Psoas muscle (tissue), 8 donors: ENCODE measurements around the gene ADAMTS15. TPM values are rescaled to one million over a fixed set of nuclear protein-coding genes. Genes with fewer than 3 reads are reported as not detected.

Source experiments
- ATAC-seq, 4 donors: fragments of 200-7000 bp; cut with Tn5 transposase; one replicate each; pipeline ENCODE4 v1.9.1; 2020; ENCODE audit warnings: moderate library complexity in 3 of 4, mild to moderate bottlenecking in 2 of 4
- DNase-seq, 2 donors: peaks; one replicate each; pipeline ENCODE4 v3.0.0-alpha.2; 2020
- H3K27ac ChIP-seq: fragments of 200-600 bp; one replicate; pipeline ENCODE4 v1.8.0; 2022
- H3K27me3 ChIP-seq, 3 donors: fragments of 200-600 bp in 1 of 3; one replicate each; pipeline versions ENCODE4 v1.6.1 to v1.8.0; 2013 to 2022; ENCODE audit warnings: low read length in 2 of 3, mild to moderate bottlenecking in 2 of 3, moderate library complexity in 1 of 3; ENCODE audit not compliant: insufficient read depth in 3 of 3
- H3K36me3 ChIP-seq, 2 donors: fragments of 200-600 bp in 1 of 2; one replicate each; pipeline versions ENCODE4 v1.6.1 to v1.8.0; 2013 to 2022; ENCODE audit warnings: low read depth in 1 of 2, mild to moderate bottlenecking in 1 of 2, moderate library complexity in 1 of 2; ENCODE audit not compliant: insufficient read depth in 1 of 2
- H3K4me1 ChIP-seq: fragments of 200-600 bp; one replicate; pipeline ENCODE4 v1.8.0; 2022
- H3K4me3 ChIP-seq: fragments of 200-600 bp; one replicate; pipeline ENCODE4 v1.8.0; 2022; ENCODE audit warnings: mild to moderate bottlenecking
- H3K9me3 ChIP-seq: fragments of 200-600 bp; one replicate; pipeline ENCODE4 v1.8.0; 2022
- WGBS, 3 donors: extraction: QIAGEN DNeasy Blood & Tissue Kit; methylation state at CpG; one replicate each; pipeline versions ENCODE4 v1.1.6 to v1.1.7; 2013; 5-methylcytosine and 5-hydroxymethylcytosine counted together
- intact Hi-C, 2 donors: fragments of 100-400 bp; cut with DNase I; formaldehyde crosslinking; loops; one replicate each; pipeline versions ENCODE4 v1.11.0 to v1.14.2; 2022
- polyA plus RNA-seq, 3 donors: library from polyadenylated mRNA; stranded (reverse); fragments of 200-250 nt; gene quantifications; one replicate each; pipeline ENCODE4 v1.2.3, GENCODE V29; 2013
- total RNA-seq, 4 donors: library from RNA; stranded (reverse); fragmentation: NEBNext Ultra II Directional in 2 of 4; extraction: Animal tissue kit (Norgen Biotek cat#: 25700) in 2 of 4; gene quantifications; one replicate each; pipeline versions ENCODE4 v1.2.1 to v1.2.4, GENCODE V29; 2021 to 2023
- TF ChIP-seq, protein P1 (sequence below): fragments of 200-600 bp; IDR thresholded peaks from one replicate; pipeline ENCODE4 v1.8.0; 2022; ENCODE audit warnings: antibody characterized with exemption
- donor health status: healthy with polysubstance abuse.
- donor health status: DM: no; HTN: no; CAD: no; lungs with moderate emphysema.
- donor health status: Bipolar disorder and iron deficiency.
- donor health status: healthy.
- donor health status: DM: yes; HTN: yes; CAD: no.
- donor health status: DM: no; HTN: no; CAD: no.
- donor health status: DM: no; HTN: no; CAD: no.
- donor health status: DM: yes; HTN: yes; CAD: no.

ADAMTS15 gene
- total and polyA plus RNA-seq, 7 donors: 0.66 to 3.1 (median 1.6) TPM

DNA sequence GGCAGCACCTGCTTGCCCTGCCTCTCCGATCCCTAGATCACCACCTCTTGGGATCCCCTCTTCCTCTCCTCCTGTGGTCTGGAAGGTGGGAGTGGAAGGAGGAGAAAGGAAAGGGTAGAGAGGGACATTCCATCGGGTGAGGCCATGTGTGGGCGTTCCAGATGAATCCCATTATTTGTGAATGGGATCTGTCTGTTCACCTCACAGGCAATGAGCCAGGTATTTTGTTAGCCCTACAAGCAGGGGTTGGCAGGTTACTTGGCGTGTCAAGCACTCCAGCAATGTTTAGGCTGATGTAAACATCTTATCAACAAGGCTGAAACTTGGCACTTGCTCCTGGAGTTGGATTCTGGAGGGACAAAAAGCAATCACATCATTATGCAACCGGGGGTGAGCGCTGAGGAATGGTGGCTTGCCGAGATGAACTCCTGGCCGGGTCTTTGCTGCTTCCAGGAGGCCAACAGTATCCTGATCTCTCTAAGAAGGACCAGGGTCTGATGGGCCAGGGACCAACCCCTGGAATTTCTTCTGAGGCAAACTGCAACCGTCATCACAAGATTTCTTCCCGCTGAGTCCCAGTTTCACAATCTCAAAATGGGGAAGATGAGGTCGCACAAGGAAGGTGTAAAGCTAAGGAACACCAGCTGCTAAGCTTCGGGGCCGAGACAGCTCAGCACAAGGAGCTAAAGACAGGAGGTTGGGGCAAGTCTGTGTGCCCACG, 27.8 kb upstream of the ADAMTS15 start:
- no peaks in the 10 kb centered on the region for H3K9me3 ChIP-seq
- no peaks in the 10 kb centered on the region for H3K36me3 ChIP-seq
- peaks cover 0 to 4% (median 0%) of the 10 kb centered on the region in 3 donors for H3K27me3 ChIP-seq
- H3K4me1 ChIP-seq: peaks cover 14% of the 10 kb centered on the region
- H3K4me3 ChIP-seq: no peak overlapping the region
- 77 to 84% (median 81%) methylated on average over 14 of the region's 14 CpGs for WGBS, 3 donors
- no peak for ATAC-seq
- no peak overlapping the region for H3K27ac ChIP-seq
- intact Hi-C loops: loop anchor here in 1 of 2 donors (5.0 kb wide), 1 partner anchor 203 kb away; no protein-coding TSS in a partner anchor
- peak in 1 of 2 donors; percentile 29 for DNase-seq
- TF ChIP-seq, protein P1, sequence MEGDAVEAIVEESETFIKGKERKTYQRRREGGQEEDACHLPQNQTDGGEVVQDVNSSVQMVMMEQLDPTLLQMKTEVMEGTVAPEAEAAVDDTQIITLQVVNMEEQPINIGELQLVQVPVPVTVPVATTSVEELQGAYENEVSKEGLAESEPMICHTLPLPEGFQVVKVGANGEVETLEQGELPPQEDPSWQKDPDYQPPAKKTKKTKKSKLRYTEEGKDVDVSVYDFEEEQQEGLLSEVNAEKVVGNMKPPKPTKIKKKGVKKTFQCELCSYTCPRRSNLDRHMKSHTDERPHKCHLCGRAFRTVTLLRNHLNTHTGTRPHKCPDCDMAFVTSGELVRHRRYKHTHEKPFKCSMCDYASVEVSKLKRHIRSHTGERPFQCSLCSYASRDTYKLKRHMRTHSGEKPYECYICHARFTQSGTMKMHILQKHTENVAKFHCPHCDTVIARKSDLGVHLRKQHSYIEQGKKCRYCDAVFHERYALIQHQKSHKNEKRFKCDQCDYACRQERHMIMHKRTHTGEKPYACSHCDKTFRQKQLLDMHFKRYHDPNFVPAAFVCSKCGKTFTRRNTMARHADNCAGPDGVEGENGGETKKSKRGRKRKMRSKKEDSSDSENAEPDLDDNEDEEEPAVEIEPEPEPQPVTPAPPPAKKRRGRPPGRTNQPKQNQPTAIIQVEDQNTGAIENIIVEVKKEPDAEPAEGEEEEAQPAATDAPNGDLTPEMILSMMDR: no peak

DNA sequence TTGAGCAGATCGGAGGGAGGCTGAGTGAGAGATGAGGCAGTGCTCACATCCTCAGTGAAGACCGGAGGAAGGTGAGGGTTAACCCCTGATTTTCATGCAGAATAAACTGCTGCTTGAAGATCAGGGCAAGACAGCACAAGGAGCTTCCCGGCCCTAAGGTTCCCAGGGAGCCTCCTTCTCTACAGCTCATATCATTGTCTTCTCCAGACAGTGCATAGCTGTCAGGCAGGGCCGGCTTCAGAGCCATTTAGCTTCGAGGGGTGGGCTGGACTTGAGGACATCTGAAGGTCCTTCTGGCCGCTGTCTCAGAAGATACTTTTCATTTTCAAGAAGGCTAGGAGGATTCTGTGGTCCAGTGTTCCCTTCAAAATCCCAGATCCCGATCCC, 27.3 kb upstream of the ADAMTS15 start:
- 89 to 92% (median 90%) methylated on average over 7 of the region's 7 CpGs for WGBS, 3 donors
- intact Hi-C loops: loop anchor here in 1 of 2 donors (5.0 kb wide), 1 partner anchor 204 kb away; no protein-coding TSS in a partner anchor
- H3K9me3 ChIP-seq: no peaks in the 10 kb centered on the region

DNA sequence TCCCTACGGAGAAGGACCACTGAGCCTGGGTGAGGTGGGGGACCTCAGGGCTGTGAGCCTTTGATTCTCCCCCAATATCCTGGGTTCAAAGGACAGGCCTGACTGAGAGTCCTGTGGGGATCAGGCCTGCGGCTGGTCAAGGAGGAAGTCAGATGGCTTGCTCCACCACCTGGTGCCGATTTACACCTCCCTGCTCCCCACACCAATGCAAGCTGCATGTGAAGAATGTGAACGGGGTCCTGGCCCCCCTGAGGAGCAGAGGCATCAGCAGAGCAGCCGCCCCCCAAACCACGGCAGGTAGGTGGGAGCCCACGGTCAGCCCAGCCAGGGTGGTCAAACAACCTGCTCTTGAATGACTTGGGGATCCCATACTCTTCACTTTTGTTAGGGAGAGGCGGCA, 26.7 kb upstream of the ADAMTS15 start:
- no peaks in the 10 kb centered on the region for H3K36me3 ChIP-seq
- ATAC-seq: no peak
- peaks cover 15% of the 10 kb centered on the region for H3K4me1 ChIP-seq
- no peak overlapping the region for H3K4me3 ChIP-seq
- 88 to 92% (median 88%) methylated on average over 8 of the region's 8 CpGs for WGBS, 3 donors
- no peaks in the 10 kb centered on the region for H3K9me3 ChIP-seq
- H3K27me3 ChIP-seq: peaks cover 0 to 9% (median 1%) of the 10 kb centered on the region in 3 donors
- DNase-seq: peak in 1 of 2 donors; percentile 48
- intact Hi-C loops: loop anchor here in 1 of 2 donors (5.0 kb wide), 1 partner anchor 204 kb away; no protein-coding TSS in a partner anchor
- no peak overlapping the region for H3K27ac ChIP-seq
- TF ChIP-seq, protein P1: no peak

More for the DNA sequence above, 27.3 kb upstream of the ADAMTS15 start:
- no peak for DNase-seq
- H3K27me3 ChIP-seq: peaks cover 0 to 6% (median 0%) of the 10 kb centered on the region in 3 donors
- no peak overlapping the region for H3K27ac ChIP-seq
- no peaks in the 10 kb centered on the region for H3K36me3 ChIP-seq
- TF ChIP-seq, protein P1: no peak
- H3K4me1 ChIP-seq: peaks cover 14% of the 10 kb centered on the region
- H3K4me3 ChIP-seq: no peak overlapping the region
- ATAC-seq: no peak

DNA sequence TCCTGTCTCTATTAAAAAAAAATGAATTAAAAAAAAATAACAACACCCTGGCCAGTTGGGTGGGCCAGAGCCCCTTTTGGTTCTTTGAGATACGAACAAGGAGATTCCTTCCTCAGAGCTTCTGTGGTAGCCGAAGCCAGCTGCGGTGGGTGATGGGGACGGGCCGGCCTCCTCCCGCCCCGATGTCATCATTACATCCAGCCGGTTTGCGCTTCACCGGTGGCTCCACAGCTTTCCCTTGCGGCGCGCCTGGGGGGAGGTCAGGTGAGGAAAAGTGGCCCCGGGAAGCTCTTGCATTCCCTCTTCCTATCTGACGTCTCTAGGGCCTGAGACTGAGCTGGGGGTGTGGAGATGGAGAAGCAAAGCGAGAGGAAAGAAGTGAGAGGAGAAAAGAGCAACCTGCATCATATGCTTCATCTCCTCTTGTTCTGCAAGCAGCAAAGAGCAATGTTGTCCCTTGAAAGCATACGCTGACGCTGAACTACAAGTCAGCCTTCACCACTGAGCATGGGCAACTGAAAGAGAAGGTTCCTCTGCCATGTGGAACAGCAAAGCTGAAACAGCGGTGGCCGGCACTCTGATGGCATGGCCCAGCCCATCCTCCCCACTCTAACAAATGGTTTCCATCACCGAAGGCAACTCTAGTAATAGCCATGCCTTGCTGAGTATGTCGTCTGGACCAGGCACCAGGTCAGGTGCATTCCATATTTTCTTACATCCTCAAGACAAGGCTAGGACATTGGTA, 26.0 kb upstream of the ADAMTS15 start:
- peak in 1 of 2 donors; percentile 35 for DNase-seq
- Histone ChIP-seq H3K27me3 (peaks cover 0 to 16% (median 7%) of the 10 kb centered on the region in 3 donors), H3K9me3 (no peaks in the 10 kb centered on the region), H3K4me1 (peaks cover 21% of the 10 kb centered on the region), H3K27ac (no peak overlapping the region), H3K36me3 (no peaks in the 10 kb centered on the region), H3K4me3 (no peak overlapping the region)
- intact Hi-C loops: loop anchor here in 1 of 2 donors (5.0 kb wide), 1 partner anchor 205 kb away; no protein-coding TSS in a partner anchor
- ATAC-seq: no peak
- TF ChIP-seq, protein P1: no peak
- 86 to 87% (median 87%) methylated on average over 22 of the region's 22 CpGs for WGBS, 3 donors
